ENCODE measurements around the gene OSBPL8.

DNA sequence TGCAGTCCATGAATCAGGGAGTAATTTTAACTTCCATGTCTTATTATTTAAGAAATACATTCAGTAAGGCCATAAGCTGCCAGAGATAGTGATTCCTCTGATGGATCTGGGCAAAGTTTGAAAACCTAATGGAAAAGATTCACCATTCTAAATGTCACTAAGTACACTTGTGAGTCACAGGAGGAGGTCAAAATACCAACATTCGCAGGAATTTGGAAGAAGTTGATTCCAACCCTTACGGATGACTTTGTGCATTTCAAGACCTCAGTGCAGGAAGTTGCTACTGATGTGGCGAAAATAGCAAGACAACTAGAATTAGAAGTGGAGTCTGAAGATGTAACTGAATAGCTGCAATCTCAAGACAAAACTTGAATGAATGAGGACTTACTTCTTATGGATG is 69.8 kb downstream of the OSBPL8 start:
- no peak for TF ChIP-seq POLR2A (IDR thresholded peaks at IDR 0.05; ENCODE audit: low read length)
- TF ChIP-seq GATA1 (IDR thresholded peaks at IDR 0.05; ENCODE audit: low read depth, low read length) = no peak
